Progenitor cell of endocrine pancreas (in vitro differentiated cells): ENCODE data around the gene ADAM19. TPM values are rescaled to one million over a fixed set of nuclear protein-coding genes. Genes with fewer than 3 reads are reported as not detected.

ENCODE experiments used
- DNase-seq: peaks from one replicate; pipeline ENCODE4 v3.0.0; 2021; ENCODE audit warnings: low spot score; ENCODE audit not compliant: unreplicated experiment
- H3K27ac Mint-ChIP-seq: 2 replicates; pipeline ENCODE4 v1.8.0; 2021; ENCODE audit warnings: mild to moderate bottlenecking, moderate library complexity, mixed read lengths
- H3K27me3 Mint-ChIP-seq: 2 replicates; pipeline ENCODE4 v1.8.0; 2021; ENCODE audit warnings: mixed read lengths
- H3K36me3 Mint-ChIP-seq: 2 replicates; pipeline ENCODE4 v1.8.0; 2022; ENCODE audit warnings: mixed read lengths; ENCODE audit not compliant: insufficient read depth
- H3K4me1 Mint-ChIP-seq: 2 replicates; pipeline ENCODE4 v1.8.0; 2021; ENCODE audit warnings: low read depth, mixed read lengths
- H3K4me3 Mint-ChIP-seq: 2 replicates; pipeline ENCODE4 v1.8.0; 2021; ENCODE audit warnings: low read depth, mild to moderate bottlenecking, moderate library complexity, mixed read lengths
- H3K9me3 Mint-ChIP-seq: 2 replicates; pipeline ENCODE4 v1.8.0; 2021; ENCODE audit warnings: low read depth, mixed read lengths
- total RNA-seq: library from RNA; stranded (reverse); gene quantifications from 2 replicates; pipeline ENCODE4 v1.2.1, GENCODE V29; 2021
- TF ChIP-seq, protein P1 (sequence below): fragments of 200-600 bp; sonication (generic); IDR thresholded peaks from one replicate; pipeline ENCODE4 v1.5.0; 2021; ENCODE audit warnings: antibody characterized with exemption, mild to moderate bottlenecking; ENCODE audit not compliant: unreplicated experiment

Gene ADAM19
- total RNA-seq, 1 donor from 2014 or later = 13.4 TPM

- TF ChIP-seq, protein P1, sequence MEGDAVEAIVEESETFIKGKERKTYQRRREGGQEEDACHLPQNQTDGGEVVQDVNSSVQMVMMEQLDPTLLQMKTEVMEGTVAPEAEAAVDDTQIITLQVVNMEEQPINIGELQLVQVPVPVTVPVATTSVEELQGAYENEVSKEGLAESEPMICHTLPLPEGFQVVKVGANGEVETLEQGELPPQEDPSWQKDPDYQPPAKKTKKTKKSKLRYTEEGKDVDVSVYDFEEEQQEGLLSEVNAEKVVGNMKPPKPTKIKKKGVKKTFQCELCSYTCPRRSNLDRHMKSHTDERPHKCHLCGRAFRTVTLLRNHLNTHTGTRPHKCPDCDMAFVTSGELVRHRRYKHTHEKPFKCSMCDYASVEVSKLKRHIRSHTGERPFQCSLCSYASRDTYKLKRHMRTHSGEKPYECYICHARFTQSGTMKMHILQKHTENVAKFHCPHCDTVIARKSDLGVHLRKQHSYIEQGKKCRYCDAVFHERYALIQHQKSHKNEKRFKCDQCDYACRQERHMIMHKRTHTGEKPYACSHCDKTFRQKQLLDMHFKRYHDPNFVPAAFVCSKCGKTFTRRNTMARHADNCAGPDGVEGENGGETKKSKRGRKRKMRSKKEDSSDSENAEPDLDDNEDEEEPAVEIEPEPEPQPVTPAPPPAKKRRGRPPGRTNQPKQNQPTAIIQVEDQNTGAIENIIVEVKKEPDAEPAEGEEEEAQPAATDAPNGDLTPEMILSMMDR = no peak
- no peaks in the 10 kb centered on the region for H3K27me3 Mint-ChIP-seq
- no peak overlapping the region for H3K4me3 Mint-ChIP-seq
- peaks cover 14% of the 10 kb centered on the region for H3K4me1 Mint-ChIP-seq
- no peak for DNase-seq
- no peaks in the 10 kb centered on the region for H3K9me3 Mint-ChIP-seq
- no peak overlapping the region for H3K27ac Mint-ChIP-seq
- peaks cover 4% of the 10 kb centered on the region for H3K36me3 Mint-ChIP-seq
These were observed 94.3 kb downstream of the ADAM19 start for GRCh38 chr5:157481265-157481664.

DNA sequence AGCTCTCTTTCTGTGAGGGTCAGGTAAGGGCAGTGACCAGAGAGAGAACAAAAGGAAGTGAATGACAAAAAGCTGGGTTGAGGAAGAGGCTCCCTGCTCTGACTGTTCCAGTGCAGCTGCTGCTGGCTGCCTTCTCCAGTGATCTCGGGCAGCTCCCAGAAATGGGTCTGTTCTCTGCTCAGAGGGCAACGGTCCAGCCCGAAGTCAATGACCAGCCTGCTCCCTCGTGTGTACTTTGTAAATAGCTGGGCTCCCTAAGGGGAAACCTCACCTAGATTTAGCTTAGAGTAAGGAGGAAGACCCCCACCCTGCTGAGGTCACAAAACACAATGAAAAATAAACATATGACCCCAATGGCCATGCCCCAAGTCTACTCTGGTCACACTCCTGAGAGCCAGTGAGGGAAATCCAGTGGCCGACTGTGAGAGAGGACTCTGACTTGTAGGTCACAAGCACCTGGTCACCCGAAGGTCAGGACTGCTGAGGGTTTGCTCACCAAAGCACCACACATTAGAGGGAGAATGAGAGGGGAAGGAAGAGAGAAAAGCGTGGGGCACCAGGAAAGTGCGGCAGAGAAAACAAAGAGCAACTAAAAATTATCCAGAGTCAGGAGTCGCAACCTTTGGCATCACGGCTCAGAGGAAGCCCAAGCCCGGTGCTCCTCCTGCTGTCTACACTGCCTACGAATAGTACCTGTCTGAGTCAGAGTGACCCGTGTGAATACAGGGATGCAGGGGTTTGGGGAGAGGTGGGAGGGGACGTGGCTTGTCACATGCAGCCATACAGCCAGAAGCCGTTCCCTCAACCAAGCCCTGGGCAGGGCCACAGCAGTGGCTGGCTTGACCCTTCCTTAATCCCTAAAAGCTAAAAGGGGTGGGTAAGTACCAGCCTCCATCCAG is 95.7 kb downstream of the ADAM19 start:
- TF ChIP-seq, protein P1 = no peak

DNA sequence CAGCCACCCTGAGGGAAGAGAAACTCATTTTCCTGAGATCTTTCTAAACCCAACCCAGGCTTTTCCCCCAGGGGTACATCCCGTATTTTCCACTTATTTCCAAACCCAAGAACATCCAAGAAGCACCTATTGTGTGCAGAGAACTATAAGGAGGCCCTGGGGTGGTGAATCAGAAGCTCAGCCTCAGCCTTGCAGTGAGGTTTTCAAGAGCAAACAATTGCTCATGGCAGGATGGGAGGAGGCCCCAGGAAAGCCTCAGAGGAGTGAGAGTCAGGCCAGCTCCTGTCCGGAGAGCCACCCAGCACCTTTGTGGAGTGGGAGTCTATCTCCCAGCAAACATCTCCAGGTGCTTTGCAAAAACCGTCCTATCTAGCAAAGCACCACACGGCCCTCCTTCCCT is 96.4 kb downstream of the ADAM19 start:
- H3K4me1 Mint-ChIP-seq = peaks cover 14% of the 10 kb centered on the region
- no peaks in the 10 kb centered on the region for H3K9me3 Mint-ChIP-seq
- peaks cover 4% of the 10 kb centered on the region for H3K36me3 Mint-ChIP-seq
- no peak for DNase-seq
- TF ChIP-seq, protein P1 = no peak
- no peak overlapping the region for H3K27ac Mint-ChIP-seq
- H3K27me3 Mint-ChIP-seq = no peaks in the 10 kb centered on the region
- no peak overlapping the region for H3K4me3 Mint-ChIP-seq

More for the DNA sequence above, 95.7 kb downstream of the ADAM19 start:
- H3K9me3 Mint-ChIP-seq = no peaks in the 10 kb centered on the region
- H3K4me3 Mint-ChIP-seq = no peak overlapping the region
- DNase-seq = no peak
- H3K4me1 Mint-ChIP-seq = peaks cover 14% of the 10 kb centered on the region
- H3K27ac Mint-ChIP-seq = no peak overlapping the region
- H3K27me3 Mint-ChIP-seq = no peaks in the 10 kb centered on the region
- peaks cover 4% of the 10 kb centered on the region for H3K36me3 Mint-ChIP-seq

GRCh38 chr5:157478726-157479125 is 96.8 kb downstream of the ADAM19 start:
- Mint-ChIP-seq H3K9me3 (no peaks in the 10 kb centered on the region), H3K27me3 (no peaks in the 10 kb centered on the region), H3K4me3 (no peak overlapping the region), H3K4me1 (peaks cover 14% of the 10 kb centered on the region), H3K27ac (no peak overlapping the region), H3K36me3 (peaks cover 4% of the 10 kb centered on the region)
- TF ChIP-seq, protein P1 = no peak
- DNase-seq = no peak

DNA sequence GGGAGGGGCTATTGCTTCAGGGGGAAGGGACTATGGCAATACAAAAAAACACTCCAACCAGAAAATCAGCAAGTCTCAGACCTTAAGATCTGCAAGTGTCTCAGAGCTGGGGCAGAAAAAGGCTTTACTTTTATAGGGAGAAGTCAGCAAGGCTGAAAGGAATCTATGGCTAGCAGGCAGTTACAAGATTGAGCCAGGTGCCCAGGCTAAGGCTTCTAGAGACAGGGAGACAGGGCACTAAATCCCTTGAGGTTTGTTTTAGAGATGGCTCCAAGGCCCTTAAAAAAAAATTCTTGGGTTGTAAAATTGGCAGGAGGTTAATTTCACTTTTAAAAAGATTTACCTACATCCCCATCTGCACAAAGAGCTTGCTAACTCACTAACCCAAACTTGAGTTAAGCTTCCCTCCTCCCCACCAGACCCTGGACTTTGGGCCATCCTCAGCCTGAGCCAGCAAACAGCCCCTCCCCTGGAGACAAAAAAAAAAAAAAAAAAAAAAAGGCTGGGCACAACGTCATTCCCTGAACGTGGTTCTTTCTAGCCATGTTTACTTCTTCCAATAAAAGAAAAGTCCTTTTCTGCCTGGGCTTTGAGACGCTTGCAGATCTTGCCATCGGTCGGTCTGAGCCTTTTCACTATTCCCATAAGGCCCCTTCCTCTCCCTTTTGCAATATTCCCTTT is 97.6 kb downstream of the ADAM19 start:
- no peak overlapping the region for H3K27ac Mint-ChIP-seq
- peaks cover 4% of the 10 kb centered on the region for H3K36me3 Mint-ChIP-seq
- TF ChIP-seq, protein P1 = no peak
- no peak for DNase-seq
- no peaks in the 10 kb centered on the region for H3K27me3 Mint-ChIP-seq
- H3K4me3 Mint-ChIP-seq = no peak overlapping the region
- H3K4me1 Mint-ChIP-seq = peaks cover 14% of the 10 kb centered on the region
- no peaks in the 10 kb centered on the region for H3K9me3 Mint-ChIP-seq
